Astrocyte of the cerebellum (primary cell): Measurements from ENCODE around the gene RGS12.

ENCODE experiments used
- DNase-seq: peaks from one replicate; pipeline ENCODE4 v3.0.0-alpha.2; 2011; ENCODE audit warnings: low read depth
- H3K4me3 ChIP-seq: 2 replicates; pipeline ENCODE4 v1.5.1; 2011; ENCODE audit warnings: mild to moderate bottlenecking, low read depth, low read length, moderate library complexity
- CTCF ChIP-seq: IDR thresholded peaks from 2 replicates; pipeline ENCODE4 v1.5.1; 2012; ENCODE audit warnings: low read length, low read depth, moderate library complexity, mild to moderate bottlenecking; ENCODE audit errors: missing control alignments
- in situ Hi-C: cut with HindIII; loops from 2 replicates; pipeline ENCODE4 v1.10.0; 2017; ENCODE audit warnings: low sequenced_read_pairs

Gene RGS12

DNA sequence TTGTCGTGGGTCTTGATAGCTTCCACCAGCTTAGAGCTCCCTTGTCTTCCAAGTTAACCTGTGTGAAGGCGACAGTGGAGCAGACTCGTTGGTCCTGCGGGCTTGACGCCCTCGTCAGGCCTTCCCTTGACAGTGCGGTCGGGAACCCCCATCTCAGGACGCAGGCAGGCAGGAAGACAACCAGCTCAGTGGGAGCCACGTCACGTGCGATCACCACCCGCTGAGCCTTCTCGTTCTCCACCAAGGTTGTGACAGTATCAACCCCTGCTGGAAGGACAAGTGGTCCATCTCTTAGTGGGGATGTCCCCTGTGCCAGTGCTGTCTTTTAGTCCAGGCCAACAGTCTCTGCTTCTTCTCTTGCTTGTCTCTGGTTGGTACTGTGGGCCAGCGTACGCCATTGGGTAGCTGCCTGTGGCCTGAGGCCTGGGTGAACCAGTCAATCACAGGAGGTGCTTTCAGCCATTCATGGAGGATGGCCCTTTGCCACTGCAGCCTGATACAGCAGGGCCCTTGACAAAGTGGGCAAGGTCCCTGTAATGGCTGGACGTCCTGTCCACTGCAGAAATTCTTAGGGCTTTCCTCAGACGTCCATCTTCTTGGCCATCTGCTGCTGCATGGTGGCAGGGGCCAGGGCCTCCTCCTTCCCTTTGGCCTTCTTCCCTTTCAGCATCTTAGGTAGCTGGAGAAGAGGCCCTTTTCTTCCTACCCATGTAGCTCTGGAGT is 31.4 kb downstream of the RGS12 start:
- H3K4me3 ChIP-seq = no peak overlapping the region
- in situ Hi-C loops = no loop called here
- no peak for TF ChIP-seq CTCF
- no peak for DNase-seq

DNA sequence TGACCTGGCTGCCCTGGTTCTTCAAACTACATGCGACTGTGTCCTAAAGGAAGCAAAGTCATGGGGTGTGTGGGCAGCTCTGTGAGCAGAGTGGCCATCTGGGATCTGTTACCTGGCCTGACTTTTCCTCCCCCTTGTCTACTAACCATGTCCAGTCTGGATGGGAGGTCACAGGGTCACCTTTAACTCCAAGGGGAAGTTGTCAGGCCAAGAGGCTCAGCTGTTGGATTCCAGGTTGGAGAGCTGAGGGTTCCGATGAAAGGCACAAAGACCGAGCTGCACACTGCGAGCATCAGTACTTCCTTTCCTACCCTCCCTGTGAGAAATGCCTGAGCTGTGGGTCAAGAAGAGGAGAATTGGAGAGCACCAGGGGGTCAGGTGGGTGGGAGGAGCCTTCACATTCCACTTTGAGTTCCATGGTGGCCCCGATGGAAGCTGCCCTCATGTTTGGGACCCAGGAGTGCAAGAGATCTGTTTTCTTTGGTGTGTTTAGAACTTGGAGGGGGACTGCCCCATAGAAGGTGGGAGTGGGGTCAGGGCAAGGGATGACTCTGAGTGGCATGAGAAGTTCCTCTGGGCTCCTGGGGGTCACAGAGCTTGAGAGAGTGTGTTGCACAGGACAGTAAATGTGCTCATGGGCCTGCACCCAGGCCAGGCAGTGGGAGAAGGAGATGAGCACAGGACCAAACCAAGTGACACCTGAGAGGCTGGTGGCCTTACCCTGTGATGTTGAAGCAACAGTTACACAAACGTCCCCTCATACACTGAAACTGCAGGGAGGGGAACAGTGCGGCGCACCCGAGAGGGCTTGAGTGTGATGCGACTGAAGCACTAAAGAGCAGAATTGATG is 36.2 kb downstream of the RGS12 start:
- no peak overlapping the region for H3K4me3 ChIP-seq
- in situ Hi-C loops = no loop called here
- DNase-seq = no peak
- TF ChIP-seq CTCF = no peak

DNA sequence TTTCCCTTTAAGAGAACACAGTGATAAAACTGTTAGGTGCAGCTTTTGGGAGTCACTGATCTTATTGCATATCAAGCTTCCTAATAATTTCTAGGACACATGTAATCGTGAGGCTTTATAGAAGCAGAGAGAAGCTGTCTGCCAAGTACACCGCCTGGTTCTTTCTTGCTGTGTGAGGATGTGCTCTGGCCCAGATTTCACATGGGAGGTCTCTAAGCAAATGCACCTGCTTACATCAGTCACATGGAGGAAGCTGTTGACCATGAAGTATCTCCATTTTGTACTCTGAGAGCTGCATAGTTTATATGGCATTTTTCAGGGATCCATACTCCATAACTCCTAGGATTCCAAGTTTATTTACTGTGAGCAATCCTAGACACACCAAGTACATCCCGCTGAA is 37.1 kb downstream of the RGS12 start:
- DNase-seq = no peak
- in situ Hi-C loops = no loop called here
- no peak for TF ChIP-seq CTCF
- no peak overlapping the region for H3K4me3 ChIP-seq

DNA sequence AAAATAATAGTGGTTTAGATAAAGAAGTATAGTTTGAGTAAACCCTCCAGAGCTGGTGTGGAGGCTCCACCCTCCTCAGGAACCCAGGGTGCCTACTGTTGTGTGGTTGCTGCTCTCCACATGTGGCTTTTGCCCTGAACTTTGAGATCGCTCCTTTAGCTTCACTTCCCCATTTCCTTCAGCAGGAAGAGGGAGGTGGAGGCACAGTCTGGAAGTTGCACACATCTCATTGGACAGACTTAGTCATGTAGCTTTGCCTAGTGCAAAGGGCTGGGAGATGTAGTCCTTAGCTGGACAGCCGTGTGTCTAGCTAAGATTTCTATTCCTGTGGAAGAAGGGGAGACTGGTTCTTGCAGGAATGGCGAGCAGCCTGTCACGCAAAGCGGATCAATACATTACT is 37.9 kb downstream of the RGS12 start:
- in situ Hi-C loops = no loop called here
- no peak overlapping the region for H3K4me3 ChIP-seq
- DNase-seq = no peak
- TF ChIP-seq CTCF = no peak

- DNase-seq = no peak
- in situ Hi-C loops = no loop called here
- TF ChIP-seq CTCF = no peak
- H3K4me3 ChIP-seq = no peak overlapping the region
Observed at GRCh38 chr4:3331511-3332394, 38.9 kb downstream of the RGS12 start.

DNA sequence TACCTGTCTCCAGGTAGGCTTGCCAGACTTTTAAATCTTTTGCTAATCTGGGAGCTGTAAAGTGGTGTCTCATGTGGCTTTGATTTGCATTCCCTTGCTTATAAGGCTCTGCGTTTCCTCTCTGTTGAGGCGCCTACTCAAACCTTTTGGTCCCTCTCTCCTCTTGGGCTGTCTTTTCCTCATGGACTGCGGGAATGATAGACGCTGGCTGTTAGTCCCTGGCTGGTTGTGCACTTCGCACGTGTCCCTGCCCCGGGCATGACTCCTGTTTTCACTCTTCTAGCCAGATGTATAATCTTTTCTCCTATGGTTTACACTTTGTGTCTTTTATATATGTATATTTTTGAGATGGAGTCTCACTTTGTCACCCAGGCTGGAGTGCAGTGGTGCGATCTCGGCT is 39.7 kb downstream of the RGS12 start:
- no peak overlapping the region for H3K4me3 ChIP-seq
- no peak for TF ChIP-seq CTCF
- in situ Hi-C loops = no loop called here
- no peak for DNase-seq
